Measurements from ENCODE around the gene PRDM12.
"Not testable (repeated sequence)": the region's sequence is repeated elsewhere in the genome, so short reads cannot be mapped to it uniquely, and the experiment has no call there.

The PRDM12 gene

GRCh38 chr9:130663977-130664250, 480 bp upstream of the PRDM12 start:
- no peak for DNase-seq (ENCODE audit: low read depth)

DNA sequence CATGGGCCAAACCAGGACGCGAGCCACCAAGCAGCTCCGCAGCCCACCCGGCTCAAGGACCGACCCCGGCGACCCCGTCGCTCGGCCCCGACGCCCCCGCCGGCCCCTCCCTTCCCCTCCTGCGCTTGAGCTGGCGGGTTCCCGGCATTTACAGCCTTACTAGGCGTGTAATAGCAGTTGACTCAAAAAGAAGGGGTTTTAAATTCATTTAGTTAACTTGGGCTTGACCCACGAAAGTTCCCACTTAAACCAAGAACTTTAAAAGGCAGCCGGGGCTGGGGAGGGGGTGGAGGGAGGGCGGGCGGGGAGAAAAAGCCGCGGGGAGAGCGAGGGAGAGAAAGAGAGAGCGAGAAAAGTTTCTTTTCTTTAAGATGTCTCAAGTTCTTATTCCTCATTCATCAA, 636 bp downstream of the PRDM12 start:
- DNase-seq (ENCODE audit: low read depth) = no peak

DNA sequence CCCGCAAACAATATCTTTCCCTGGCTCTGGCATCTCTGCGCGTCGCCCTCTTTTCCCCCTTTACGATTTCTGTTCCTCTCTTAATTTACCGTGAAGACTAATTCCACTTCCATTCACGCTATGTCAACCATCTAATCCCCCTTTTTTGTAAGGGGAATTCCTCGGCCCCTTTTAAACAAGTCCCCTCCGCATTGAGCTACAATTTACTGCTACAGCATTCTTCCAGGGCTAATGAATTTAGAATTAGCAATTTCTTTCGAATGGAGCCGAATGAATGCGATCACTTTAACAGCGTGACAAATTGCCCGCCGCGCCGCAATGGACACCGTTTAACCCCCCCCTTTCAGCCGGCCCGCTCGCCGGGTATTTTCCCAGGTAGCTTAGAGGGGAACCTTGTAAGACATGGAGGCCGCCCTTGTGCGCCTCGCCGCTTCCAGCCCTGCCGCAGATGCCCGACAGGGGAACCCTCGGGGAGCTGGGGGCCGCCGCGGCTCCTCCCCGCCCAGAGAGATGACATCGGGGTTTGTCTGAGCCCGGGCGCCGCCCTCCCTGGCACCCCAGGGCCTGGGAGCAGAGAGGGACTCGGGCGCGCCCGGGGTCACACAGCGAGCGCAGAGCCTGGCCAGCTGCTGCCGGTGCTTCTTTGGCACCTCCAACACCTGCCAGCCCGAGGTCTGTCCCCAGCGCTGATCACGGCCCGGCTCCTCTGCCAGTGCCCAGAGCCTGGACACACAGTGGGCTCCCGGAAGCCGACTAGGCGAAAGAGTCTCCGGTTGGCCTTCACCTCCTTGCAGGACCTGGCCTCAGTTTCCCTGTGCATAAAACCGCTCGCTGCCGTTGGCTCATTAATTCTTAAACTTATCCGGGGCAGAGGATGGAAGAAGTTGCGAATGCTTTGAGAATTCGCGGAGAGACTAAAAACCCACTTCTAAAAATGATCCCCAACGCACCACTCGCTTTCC, 1.3 kb downstream of the PRDM12 start:
- no peak for DNase-seq (ENCODE audit: low read depth)

GRCh38 chr9:130666393-130667119, 2.2 kb downstream of the PRDM12 start:
- DNase-seq (ENCODE audit: low read depth) = no peak

- no peak for DNase-seq (ENCODE audit: low read depth)
These were observed 2.7 kb downstream of the PRDM12 start for GRCh38 chr9:130667120-130667435.

- no peak for DNase-seq (ENCODE audit: low read depth)
These were observed 3.8 kb downstream of the PRDM12 start for GRCh38 chr9:130668196-130668595.

- DNase-seq (ENCODE audit: low read depth) = no peak
These were observed 4.3 kb downstream of the PRDM12 start for GRCh38 chr9:130668659-130669058.

DNA sequence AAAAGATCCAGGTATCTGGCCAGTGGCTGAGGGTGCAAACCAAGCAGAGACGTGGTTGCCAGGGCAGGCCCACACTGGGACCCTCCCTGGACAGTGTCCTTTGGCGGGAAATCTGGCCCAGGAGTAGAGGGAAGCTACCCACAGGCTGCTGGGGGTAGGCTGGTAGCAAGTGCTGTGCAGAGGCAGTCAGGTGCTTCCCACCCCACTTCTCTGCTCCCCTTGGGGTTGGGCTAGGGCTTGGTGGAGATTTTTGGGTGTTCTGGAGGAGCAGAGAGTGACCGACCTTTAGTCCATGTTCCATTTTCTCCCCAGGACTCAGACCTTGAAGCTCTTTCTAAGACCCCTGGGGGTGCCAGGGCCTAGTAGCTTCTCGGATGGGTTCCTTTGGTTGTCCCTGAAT, 5.6 kb downstream of the PRDM12 start:
- DNase-seq (ENCODE audit: low read depth) = no peak

DNA sequence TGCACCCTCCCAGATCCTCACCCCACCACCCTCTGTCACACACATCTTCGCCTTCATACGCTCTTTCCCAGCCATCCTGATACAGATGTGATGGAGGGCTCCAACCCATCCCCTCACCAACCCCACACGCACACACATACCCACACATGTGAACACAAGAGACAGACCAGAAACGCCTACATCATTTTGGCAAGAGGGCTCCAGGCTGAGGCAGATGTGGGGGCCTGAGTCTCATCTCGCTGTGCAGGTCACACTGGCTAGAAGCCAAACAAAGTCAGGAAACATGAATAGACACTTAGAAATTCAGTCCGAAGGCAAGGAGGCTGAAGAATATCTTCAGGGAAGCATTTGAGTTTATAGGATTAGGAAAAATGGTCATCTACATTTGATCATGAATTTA, 6.2 kb downstream of the PRDM12 start:
- no peak for DNase-seq (ENCODE audit: low read depth)

GRCh38 chr9:130672466-130672865, 8.1 kb downstream of the PRDM12 start:
- no peak for DNase-seq (ENCODE audit: low read depth)

GRCh38 chr9:130672933-130673615, 8.7 kb downstream of the PRDM12 start:
- no peak for DNase-seq (ENCODE audit: low read depth)

DNA sequence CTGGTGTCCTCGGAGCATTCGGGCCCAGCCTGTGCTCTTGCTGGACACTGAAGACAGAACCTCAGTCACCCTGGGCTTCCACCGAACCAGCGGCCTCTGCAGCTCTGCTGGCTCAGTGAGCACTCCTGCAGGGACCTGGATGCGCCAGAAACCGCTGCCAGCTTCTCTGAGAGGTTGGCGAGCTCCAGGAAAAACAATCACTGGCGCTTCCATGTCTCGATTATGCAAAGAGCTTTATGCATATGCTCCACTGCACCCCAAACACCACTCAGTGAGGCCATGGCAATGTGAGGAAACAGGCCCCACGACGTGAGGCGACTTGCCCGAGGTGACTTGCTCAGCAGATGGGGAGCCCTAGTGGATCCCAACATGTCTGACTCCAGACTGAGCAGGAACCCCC, 11.0 kb downstream of the PRDM12 start:
- no peak for DNase-seq (ENCODE audit: low read depth)

DNA sequence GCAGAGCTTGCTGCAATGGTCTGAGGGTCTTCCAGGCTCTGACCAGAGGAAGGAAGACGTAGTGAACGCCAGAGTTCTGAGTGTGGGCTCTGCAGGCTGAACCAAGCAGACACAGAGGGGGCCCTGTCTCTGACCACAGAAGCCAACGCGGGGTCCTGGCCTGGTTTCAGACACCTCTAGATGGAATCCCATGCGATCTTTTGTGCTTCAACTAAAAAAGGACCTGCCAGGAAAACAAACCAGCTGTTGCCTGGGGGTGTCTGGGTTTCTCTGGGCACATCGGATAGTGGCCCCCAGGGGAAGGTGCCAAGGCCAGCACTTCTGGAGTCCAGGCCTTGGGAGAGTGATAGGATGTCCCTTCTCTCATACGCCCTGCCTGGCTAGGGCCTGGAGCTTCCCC, 12.9 kb downstream of the PRDM12 start:
- DNase-seq (ENCODE audit: low read depth) = no peak

DNA sequence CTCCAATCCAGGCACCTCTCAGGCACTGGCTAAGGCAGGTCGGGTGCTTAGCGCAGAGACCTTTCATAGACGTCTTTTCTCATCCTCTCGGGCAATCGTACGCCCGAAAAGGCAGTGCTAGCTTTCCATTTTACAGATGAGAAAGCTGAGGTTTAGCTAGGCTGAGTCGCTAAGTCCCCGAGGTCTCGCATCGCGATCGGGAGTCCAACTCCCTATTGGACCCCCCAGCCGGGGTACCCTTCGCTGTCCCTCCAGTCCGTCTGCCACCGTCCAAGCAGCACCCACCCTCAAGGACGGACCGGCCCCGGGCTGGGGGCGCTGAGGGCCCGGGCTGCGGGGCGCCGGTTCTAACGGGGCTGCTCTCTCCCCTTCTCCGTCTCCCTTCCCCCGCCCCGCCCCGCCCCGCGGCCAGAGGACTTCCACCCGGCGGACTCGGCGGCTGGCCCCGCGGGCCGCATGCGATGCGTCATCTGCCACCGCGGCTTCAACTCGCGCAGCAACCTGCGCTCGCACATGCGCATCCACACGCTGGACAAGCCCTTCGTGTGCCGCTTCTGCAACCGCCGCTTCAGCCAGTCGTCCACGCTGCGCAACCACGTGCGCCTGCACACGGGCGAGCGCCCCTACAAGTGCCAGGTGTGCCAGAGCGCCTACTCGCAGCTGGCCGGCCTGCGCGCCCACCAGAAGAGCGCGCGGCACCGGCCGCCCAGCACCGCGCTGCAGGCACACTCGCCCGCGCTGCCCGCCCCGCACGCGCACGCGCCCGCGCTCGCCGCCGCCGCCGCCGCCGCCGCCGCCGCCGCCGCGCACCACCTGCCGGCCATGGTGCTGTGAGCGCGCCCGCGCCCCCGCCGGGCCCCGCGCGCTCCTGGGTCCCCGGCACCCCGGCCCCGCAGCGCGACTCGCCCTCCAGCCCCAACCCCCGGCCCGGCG, 16.7 kb downstream of the PRDM12 start:
- DNase-seq (ENCODE audit: low read depth) = no peak

DNA sequence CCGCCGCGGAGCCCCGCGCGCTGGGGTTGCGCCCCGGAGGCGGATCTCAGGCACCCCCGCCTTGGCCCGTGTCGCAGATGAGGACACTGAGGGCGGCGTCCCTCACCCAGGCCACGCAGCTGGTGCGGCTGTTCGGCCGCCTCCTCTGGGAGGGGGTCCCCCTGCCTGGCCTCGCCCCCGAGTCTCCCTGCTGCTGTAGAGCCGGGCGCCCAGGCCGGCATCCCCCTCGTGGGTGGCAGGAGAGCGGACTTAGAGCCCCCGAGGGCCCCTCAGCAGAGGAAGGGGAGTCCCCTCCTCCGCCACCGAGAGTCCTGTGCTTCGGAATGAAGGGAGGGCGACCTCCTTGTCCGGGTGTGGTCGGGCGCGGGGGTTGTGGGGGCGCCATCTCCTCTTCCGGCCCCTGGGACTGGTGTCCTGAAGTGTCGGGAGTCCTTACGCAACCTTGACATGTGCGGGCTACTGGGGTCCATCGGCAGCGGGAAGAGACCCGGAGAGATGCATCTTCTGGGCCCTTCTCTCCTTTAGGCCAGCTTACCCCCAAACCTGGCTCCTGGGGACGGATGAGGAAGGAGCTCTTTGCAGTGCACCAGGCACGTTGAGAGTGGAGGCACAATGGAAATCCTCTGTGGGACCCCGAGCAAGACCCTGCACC, 17.5 kb downstream of the PRDM12 start:
- no peak for DNase-seq (ENCODE audit: low read depth)

GRCh38 chr9:130682421-130683121, 18.2 kb downstream of the PRDM12 start:
- DNase-seq (ENCODE audit: low read depth) = no peak

DNA sequence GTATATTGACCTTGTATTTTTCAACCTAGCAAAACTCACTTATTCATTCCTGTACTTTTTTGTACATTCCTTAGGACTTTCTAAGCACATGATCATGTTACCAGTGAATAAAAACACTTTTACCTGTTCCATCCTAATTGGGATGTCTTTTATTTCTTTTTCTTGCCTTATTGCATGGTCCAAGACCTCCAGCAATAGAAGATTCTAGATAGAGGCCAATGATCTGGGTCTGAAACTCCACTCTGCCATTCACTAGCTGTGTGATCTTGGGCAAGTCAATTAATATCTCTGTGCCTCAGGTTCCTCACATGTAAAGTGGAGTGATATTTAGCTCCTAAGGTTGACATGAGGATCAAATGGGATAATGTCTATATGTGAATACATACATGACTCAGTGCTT, 20.7 kb downstream of the PRDM12 start:
- DNase-seq (ENCODE audit: low read depth) = no peak

DNA sequence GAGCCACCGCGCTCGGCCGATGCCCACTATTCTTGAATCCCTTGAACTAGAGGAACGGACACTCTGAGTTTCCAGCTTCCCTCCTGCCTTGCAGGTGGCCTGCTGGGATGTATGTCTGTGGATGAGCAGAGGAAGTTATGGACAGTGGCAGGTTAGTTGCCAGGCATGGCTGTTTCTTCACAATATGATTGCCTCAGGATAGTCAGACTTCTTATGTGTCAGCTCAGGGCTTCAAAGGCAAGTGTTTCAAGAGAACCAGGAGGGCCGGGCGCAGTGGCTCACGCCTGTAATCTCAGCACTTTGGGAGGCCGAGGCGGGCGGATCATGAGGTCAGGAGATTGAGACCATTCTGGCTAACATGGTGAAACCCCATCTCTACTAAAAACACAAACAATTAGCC, 21.6 kb downstream of the PRDM12 start:
- not testable (repeated sequence) for DNase-seq (ENCODE audit: low read depth)

DNA sequence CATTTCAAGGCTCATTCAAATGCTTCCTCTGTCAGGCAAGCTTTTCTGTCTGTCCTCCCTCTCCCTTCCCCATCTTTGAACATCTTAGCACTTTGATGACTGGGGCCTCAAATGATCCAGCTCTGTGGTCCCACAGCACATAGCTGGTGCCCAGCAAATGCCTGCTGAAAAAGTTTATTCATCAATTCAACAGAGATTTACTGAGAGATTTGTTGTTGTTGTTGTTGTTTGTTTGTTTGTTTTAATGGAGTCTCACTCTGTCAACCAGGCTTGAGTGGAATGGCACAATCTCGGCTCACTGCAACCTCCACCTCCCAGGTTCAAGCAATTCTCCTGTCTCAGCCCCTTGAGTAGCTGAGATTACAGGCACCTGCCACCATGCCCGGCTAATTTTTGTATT, 23.2 kb downstream of the PRDM12 start:
- DNase-seq (ENCODE audit: low read depth) = no peak

DNA sequence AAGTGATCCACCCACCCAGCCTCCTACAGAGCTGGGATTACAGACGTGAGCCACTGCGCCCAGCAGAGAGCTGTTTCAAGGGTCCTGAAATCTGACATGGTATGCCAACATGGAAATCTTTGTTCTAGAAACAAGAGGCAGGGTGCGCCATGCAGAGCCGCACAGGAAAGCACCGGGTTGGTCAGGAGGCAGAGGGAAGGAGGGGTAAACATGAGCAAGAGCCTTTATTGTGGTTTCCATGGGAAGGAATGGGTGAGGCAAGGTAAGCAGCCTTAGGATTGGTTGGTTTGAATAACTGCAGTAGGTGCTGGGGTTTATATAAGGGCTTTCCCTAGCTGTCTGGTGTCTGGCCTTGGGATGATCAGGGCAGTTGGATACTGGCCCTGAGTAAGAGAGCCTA, 23.7 kb downstream of the PRDM12 start:
- DNase-seq (ENCODE audit: low read depth) = no peak

DNA sequence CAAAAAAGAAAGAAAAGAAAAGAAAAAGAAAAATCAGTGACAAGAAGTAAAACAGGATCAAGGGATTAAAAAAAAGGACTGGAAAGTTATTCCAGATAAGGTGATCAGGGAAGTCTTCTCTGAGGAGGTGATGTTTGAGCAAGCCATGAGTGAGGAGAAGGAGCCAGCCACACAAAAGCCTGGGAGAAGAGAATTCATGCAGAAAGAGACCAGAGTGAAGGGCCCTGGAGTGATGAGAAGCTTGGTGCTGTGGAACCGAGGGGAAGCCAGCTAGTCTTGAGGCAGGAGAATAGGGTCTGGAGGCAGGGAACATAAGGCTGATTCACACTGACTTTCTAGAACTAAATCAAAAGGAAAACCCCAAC, 25.2 kb downstream of the PRDM12 start:
- DNase-seq (ENCODE audit: low read depth) = no peak
